Measurements from ENCODE around the gene HAL. TPM values are rescaled to one million over a fixed set of nuclear protein-coding genes. Genes with fewer than 3 reads are reported as not detected.

Gene HAL
- total and polyA plus RNA-seq, 2 donors (not counting 1 experiment from before 2014, with no cell fraction given) = 1.3 to 4.8 TPM

- ATAC-seq (ENCODE audit: low read depth) (no peak), DNase-seq (no peak)
- Histone ChIP-seq H4K20me1 (ENCODE audit: control insufficient read depth, insufficient read depth, low read length, poor library complexity, severe bottlenecking) (peaks cover 32% of the 10 kb centered on the region), H3K9ac (ENCODE audit: low read length) (peak overlapping the region; percentile 79), H3K4me2 (replicated peaks; ENCODE audit: low read depth, low read length, poor library complexity, severe bottlenecking) (peak overlapping the region; percentile 83), H3K79me2 (ENCODE audit: control insufficient read depth, insufficient read depth, low read length) (peaks cover 60% of the 10 kb centered on the region), H2AFZ (ENCODE audit: insufficient read depth, low read depth, low read length, poor library complexity, severe bottlenecking) (no peak overlapping the region), H3K27me3 (replicated peaks in 1 of 4; ENCODE audit: control extremely low read depth in 1 of 4, control insufficient read depth in 3 of 4, insufficient read depth in 4 of 4, low read length in 3 of 4) (no peaks in the 10 kb centered on the region), H3K36me3 (replicated peaks in 1 of 2; ENCODE audit: control extremely low read depth in 1 of 2, control insufficient read depth in 1 of 2, extremely low read depth in 1 of 2, insufficient read depth in 2 of 2, low read length in 1 of 2) (peaks cover 3 to 4% of the 10 kb centered on the region in 2 experiments), H3K4me1 (ENCODE audit: control insufficient read depth in 2 of 2, insufficient read depth in 2 of 2, low read length in 2 of 2) (peaks cover 48 to 51% of the 10 kb centered on the region in 2 donors), H3K9me3 (ENCODE audit: control extremely low read depth in 1 of 3, control insufficient read depth in 2 of 3, insufficient read depth in 1 of 3, low read length in 2 of 3) (peaks cover 0 to 23% (median 9%) of the 10 kb centered on the region in 3 donors), H3K27ac (ENCODE audit: low read length in 2 of 2) (peak overlapping the region in 1 of 2 donors; percentile 69), H3K4me3 (ENCODE audit: control extremely low read depth in 1 of 5, extremely low read depth in 1 of 5, insufficient read depth in 1 of 5, low read depth in 2 of 5, low read length in 4 of 5) (peak overlapping the region; percentile 62 to 99 (median 92))
- H3K4me3 Mint-ChIP-seq = no peak overlapping the region
- ChIA-PET CTCF (interaction anchor here (1.0 to 1.3 kb wide), 4 partner anchors 12 to 181 kb away, joined by 3 to 4 read pairs (median 4); partner anchors contain the start of genes AMDHD1 and CCDC38), POLR2A (interaction anchor here (0.8 kb wide), 1 partner anchor 13 kb away, joined by 4 read pairs; no protein-coding TSS in a partner anchor)
- TF ChIP-seq EZH2 (IDR thresholded peaks at IDR 0.05; ENCODE audit: borderline replicate concordance, insufficient read depth, low read depth, low read length, poor library complexity, severe bottlenecking) (no peak), CTCF (IDR thresholded peaks at IDR 0.05) (no peak)
- intact Hi-C loops (cut with micrococcal nuclease) = loop anchor here (2.0 to 10.0 kb wide), 3 partner anchors 91 to 459 kb away; partner anchors contain the start of genes AMDHD1, CCDC38 and CDK17
- no CpG with 5 or more reads among the region's 7 CpGs for WGBS (ENCODE audit: insufficient coverage)
- H3K27ac Mint-ChIP-seq = no peak overlapping the region
- peaks cover 27% of the 10 kb centered on the region for H3K4me1 Mint-ChIP-seq
- no peaks in the 10 kb centered on the region for H3K9me3 Mint-ChIP-seq (ENCODE audit: insufficient read depth)
- H3K27me3 Mint-ChIP-seq = no peaks in the 10 kb centered on the region
These were observed 37.6 kb upstream of the HAL start for GRCh38 chr12:96033549-96034389.

DNA sequence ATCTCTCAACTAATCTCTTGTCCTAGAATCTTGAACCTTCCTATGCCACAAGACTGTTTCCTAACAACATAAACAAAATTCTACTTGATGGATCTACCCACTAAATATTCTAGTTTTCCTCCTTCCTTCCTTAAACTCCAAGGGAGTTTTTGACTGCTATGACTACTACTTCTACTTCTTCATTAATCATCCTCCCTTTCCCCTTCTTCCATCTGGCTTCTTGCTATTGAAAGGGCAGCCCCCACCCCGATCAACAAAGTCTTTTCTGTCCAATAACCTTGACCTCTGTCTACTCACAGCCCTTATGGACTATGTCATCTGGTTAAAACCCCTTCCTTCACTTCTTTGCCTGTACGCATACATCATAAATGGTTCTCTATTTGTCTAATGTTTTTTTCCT, 33.7 kb upstream of the HAL start:
- Mint-ChIP-seq H3K27me3 (no peaks in the 10 kb centered on the region), H3K4me1 (peaks cover 32% of the 10 kb centered on the region), H3K27ac (peak overlapping the region; percentile 4), H3K9me3 (ENCODE audit: insufficient read depth) (no peaks in the 10 kb centered on the region), H3K4me3 (no peak overlapping the region)
- Histone ChIP-seq H3K9me3 (ENCODE audit: control extremely low read depth in 1 of 3, control insufficient read depth in 2 of 3, insufficient read depth in 1 of 3, low read length in 2 of 3) (peaks cover 0 to 1% (median 0%) of the 10 kb centered on the region in 3 donors), H3K36me3 (replicated peaks in 1 of 2; ENCODE audit: control extremely low read depth in 1 of 2, control insufficient read depth in 1 of 2, extremely low read depth in 1 of 2, insufficient read depth in 2 of 2, low read length in 1 of 2) (peaks cover 12 to 39% of the 10 kb centered on the region in 2 experiments), H3K9ac (ENCODE audit: low read length) (no peak overlapping the region), H3K4me3 (ENCODE audit: control extremely low read depth in 1 of 5, extremely low read depth in 1 of 5, insufficient read depth in 1 of 5, low read depth in 2 of 5, low read length in 4 of 5) (no peak overlapping the region), H2AFZ (ENCODE audit: insufficient read depth, low read depth, low read length, poor library complexity, severe bottlenecking) (no peak overlapping the region), H3K4me1 (ENCODE audit: control insufficient read depth in 2 of 2, insufficient read depth in 2 of 2, low read length in 2 of 2) (peaks cover 28 to 33% of the 10 kb centered on the region in 2 donors), H3K79me2 (ENCODE audit: control insufficient read depth, insufficient read depth, low read length) (peaks cover 56% of the 10 kb centered on the region), H3K4me2 (replicated peaks; ENCODE audit: low read depth, low read length, poor library complexity, severe bottlenecking) (no peak overlapping the region), H3K27me3 (replicated peaks in 1 of 4; ENCODE audit: control extremely low read depth in 1 of 4, control insufficient read depth in 3 of 4, insufficient read depth in 4 of 4, low read length in 3 of 4) (no peaks in the 10 kb centered on the region), H4K20me1 (ENCODE audit: control insufficient read depth, insufficient read depth, low read length, poor library complexity, severe bottlenecking) (peaks cover 31% of the 10 kb centered on the region), H3K27ac (ENCODE audit: low read length in 2 of 2) (no peak overlapping the region)
- intact Hi-C loops (cut with micrococcal nuclease) = loop anchor here (10.0 kb wide), 1 partner anchor 455 kb away; no protein-coding TSS in a partner anchor
- TF ChIP-seq EZH2 (IDR thresholded peaks at IDR 0.05; ENCODE audit: borderline replicate concordance, insufficient read depth, low read depth, low read length, poor library complexity, severe bottlenecking) (no peak), CTCF (IDR thresholded peaks at IDR 0.05) (no peak)
- no peak for ATAC-seq (ENCODE audit: low read depth)
- 100% methylated on average over 2 of the region's 2 CpGs for WGBS (ENCODE audit: insufficient coverage)
- POLR2A ChIA-PET = no interaction called here
- CTCF ChIA-PET = no interaction called here
- DNase-seq = no peak
